Astrocyte of the cerebellum (primary cell): ENCODE results near the gene RAB5IF.

Source experiments
- DNase-seq: peaks from one replicate; pipeline ENCODE4 v3.0.0-alpha.2; 2011; ENCODE audit warnings: low read depth
- H3K4me3 ChIP-seq: 2 replicates; pipeline ENCODE4 v1.5.1; 2011; ENCODE audit warnings: mild to moderate bottlenecking, low read depth, low read length, moderate library complexity
- CTCF ChIP-seq: IDR thresholded peaks from 2 replicates; pipeline ENCODE4 v1.5.1; 2012; ENCODE audit warnings: low read length, low read depth, moderate library complexity, mild to moderate bottlenecking; ENCODE audit errors: missing control alignments
- in situ Hi-C: cut with HindIII; loops from 2 replicates; pipeline ENCODE4 v1.10.0; 2017; ENCODE audit warnings: low sequenced_read_pairs

RAB5IF gene

GRCh38 chr20:36576081-36576445 lies 29.5 kb upstream of the RAB5IF start:
- in situ Hi-C loops, result no loop called here
- no peak overlapping the region for H3K4me3 ChIP-seq
- no peak for DNase-seq
- no peak for TF ChIP-seq CTCF

- in situ Hi-C loops, result no loop called here
- TF ChIP-seq CTCF, result no peak
- no peak overlapping the region for H3K4me3 ChIP-seq
- no peak for DNase-seq
Measured at GRCh38 chr20:36578356-36579041, 27.1 kb upstream of the RAB5IF start.

- in situ Hi-C loops, result no loop called here
- DNase-seq, result peak; percentile 41
Measured at GRCh38 chr20:36579996-36580545, 25.5 kb upstream of the RAB5IF start.

GRCh38 chr20:36582322-36582721 lies 23.3 kb upstream of the RAB5IF start:
- H3K4me3 ChIP-seq, result no peak overlapping the region

More at GRCh38 chr20:36579996-36580545, 25.5 kb upstream of the RAB5IF start:
- no peak for TF ChIP-seq CTCF
- H3K4me3 ChIP-seq, result no peak overlapping the region

GRCh38 chr20:36582821-36583220 lies 22.8 kb upstream of the RAB5IF start:
- no peak for TF ChIP-seq CTCF
- no peak for DNase-seq
- H3K4me3 ChIP-seq, result no peak overlapping the region
- in situ Hi-C loops, result no loop called here

More at GRCh38 chr20:36582322-36582721, 23.3 kb upstream of the RAB5IF start:
- DNase-seq, result no peak
- no peak for TF ChIP-seq CTCF
- in situ Hi-C loops, result no loop called here

- no peak overlapping the region for H3K4me3 ChIP-seq
- no peak for DNase-seq
- in situ Hi-C loops, result no loop called here
- TF ChIP-seq CTCF, result no peak
Measured at GRCh38 chr20:36584018-36584481, 21.5 kb upstream of the RAB5IF start.
